ENCODE measurements around the gene MGST1.
"Not testable (repeated sequence)": the region's sequence is repeated elsewhere in the genome, so short reads cannot be mapped to it uniquely, and the experiment has no call there.

MGST1 gene

GRCh38 chr12:16369156-16369555, 21.7 kb downstream of the MGST1 start:
- no peaks in the 10 kb centered on the region for H3K36me3 Mint-ChIP-seq
- DNase-seq (ENCODE audit: low spot score in 2 of 2) = no peak

DNA sequence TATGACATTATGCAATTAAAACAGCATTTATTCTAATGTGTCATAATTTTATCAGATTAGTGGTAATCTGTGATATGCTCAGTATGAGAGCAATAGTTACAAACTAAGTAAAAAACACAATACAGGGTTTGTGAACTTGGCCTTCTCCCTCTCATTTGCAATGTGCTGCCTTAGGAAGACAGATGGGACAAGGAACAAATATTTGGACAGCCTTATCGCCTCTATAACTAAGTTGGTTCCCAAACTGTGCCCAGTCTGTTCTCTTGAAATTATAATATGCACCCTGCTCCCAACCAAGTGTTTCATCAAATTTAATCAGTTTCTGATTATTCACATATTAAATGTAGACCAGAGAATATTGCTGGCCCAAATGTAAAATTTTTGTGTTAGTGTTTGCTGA, 22.7 kb downstream of the MGST1 start:
- no peaks in the 10 kb centered on the region for H3K27me3 Mint-ChIP-seq
- H3K27ac Mint-ChIP-seq = no peak overlapping the region
- no peak for ATAC-seq (ENCODE audit: low read depth)
- peaks cover 1% of the 10 kb centered on the region for H3K9me3 Mint-ChIP-seq
- H3K4me1 Mint-ChIP-seq = no peaks in the 10 kb centered on the region
- DNase-seq (ENCODE audit: low spot score in 2 of 2) = no peak
- no peaks in the 10 kb centered on the region for H3K36me3 Mint-ChIP-seq
- H3K4me3 Mint-ChIP-seq = no peak overlapping the region

More at GRCh38 chr12:16369156-16369555, 21.7 kb downstream of the MGST1 start:
- ATAC-seq (ENCODE audit: low read depth) = no peak
- H3K4me1 Mint-ChIP-seq = no peaks in the 10 kb centered on the region
- no peaks in the 10 kb centered on the region for H3K9me3 Mint-ChIP-seq
- H3K27ac Mint-ChIP-seq = no peak overlapping the region
- no peaks in the 10 kb centered on the region for H3K27me3 Mint-ChIP-seq
- H3K4me3 Mint-ChIP-seq = no peak overlapping the region

- H3K4me1 Mint-ChIP-seq; H3K36me3 Mint-ChIP-seq; DNase-seq (ENCODE audit: low spot score in 2 of 2); H3K4me3 Mint-ChIP-seq; ATAC-seq (ENCODE audit: low read depth); H3K27me3 Mint-ChIP-seq; H3K9me3 Mint-ChIP-seq; H3K27ac Mint-ChIP-seq: not testable (repeated sequence)
Observed at GRCh38 chr12:16382652-16383312, 35.3 kb downstream of the MGST1 start.

GRCh38 chr12:16384732-16385131, 37.3 kb downstream of the MGST1 start:
- Mint-ChIP-seq H3K27me3 (peaks cover 2% of the 10 kb centered on the region), H3K4me3 (no peak overlapping the region), H3K27ac (no peak overlapping the region), H3K36me3 (no peaks in the 10 kb centered on the region), H3K4me1 (no peaks in the 10 kb centered on the region), H3K9me3 (peaks cover 1% of the 10 kb centered on the region)
- no peak for ATAC-seq (ENCODE audit: low read depth)
- DNase-seq (ENCODE audit: low spot score in 2 of 2) = no peak

DNA sequence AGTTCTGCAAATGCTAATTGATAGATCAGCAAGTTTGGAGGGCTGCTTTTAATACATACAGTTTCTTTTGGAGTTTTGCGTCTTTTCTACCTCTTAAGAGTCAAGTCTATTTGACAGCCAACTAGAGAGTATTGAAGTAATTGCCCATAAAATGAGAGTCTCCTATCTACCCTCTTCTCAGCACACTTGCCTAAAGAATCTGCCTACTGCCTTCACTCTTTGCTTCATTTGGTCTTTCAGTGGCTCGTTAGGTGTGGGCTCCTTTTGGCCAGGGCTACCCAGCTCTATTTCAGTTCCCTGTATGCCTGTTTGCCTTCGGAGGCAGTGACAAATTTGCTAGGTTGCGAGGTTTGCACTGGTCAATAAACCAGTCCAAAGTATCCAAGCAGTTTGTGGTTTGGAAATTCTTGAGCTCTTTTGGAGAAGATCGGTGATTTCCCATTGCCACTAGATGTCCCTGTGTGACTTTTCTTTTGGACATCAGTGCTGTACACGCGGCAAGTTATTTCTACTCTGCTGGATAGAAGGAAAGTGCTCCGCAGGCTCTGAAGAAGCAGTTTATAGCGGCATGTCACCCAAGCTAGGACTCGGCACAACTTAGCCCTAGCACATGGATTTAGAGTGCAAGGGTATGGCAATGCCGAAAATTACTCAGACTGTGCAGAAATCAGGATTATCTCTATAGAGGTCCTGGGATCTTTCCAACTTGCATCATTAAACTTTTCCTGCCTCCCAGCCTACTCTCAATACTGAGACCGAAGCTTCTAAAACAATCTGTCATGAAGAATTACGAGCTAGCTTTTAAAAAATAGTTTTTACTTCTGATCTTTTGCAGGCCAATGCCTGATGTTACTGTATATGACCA, 38.6 kb downstream of the MGST1 start:
- ATAC-seq (ENCODE audit: low read depth) (no peak), DNase-seq (ENCODE audit: low spot score in 2 of 2) (no peak)
- Mint-ChIP-seq H3K4me1 (no peaks in the 10 kb centered on the region), H3K27me3 (peaks cover 2% of the 10 kb centered on the region), H3K4me3 (no peak overlapping the region), H3K9me3 (peaks cover 1% of the 10 kb centered on the region), H3K27ac (no peak overlapping the region), H3K36me3 (no peaks in the 10 kb centered on the region)

- ATAC-seq (ENCODE audit: low read depth) (no peak), DNase-seq (ENCODE audit: low spot score in 2 of 2) (no peak)
- no peak overlapping the region for H3K4me3 Mint-ChIP-seq
- no peaks in the 10 kb centered on the region for H3K36me3 Mint-ChIP-seq
- peaks cover 2% of the 10 kb centered on the region for H3K27me3 Mint-ChIP-seq
- H3K9me3 Mint-ChIP-seq = peaks cover 1% of the 10 kb centered on the region
- H3K27ac Mint-ChIP-seq = no peak overlapping the region
- H3K4me1 Mint-ChIP-seq = no peaks in the 10 kb centered on the region
Observed at GRCh38 chr12:16387919-16388318, 40.5 kb downstream of the MGST1 start.

- no peak overlapping the region for H3K27ac Mint-ChIP-seq
- no peak overlapping the region for H3K4me3 Mint-ChIP-seq
- DNase-seq (ENCODE audit: low spot score in 2 of 2) (no peak), ATAC-seq (ENCODE audit: low read depth) (no peak)
- H3K36me3 Mint-ChIP-seq = peaks cover 2% of the 10 kb centered on the region
- H3K4me1 Mint-ChIP-seq = no peaks in the 10 kb centered on the region
- peaks cover 5% of the 10 kb centered on the region for H3K9me3 Mint-ChIP-seq
- peaks cover 2% of the 10 kb centered on the region for H3K27me3 Mint-ChIP-seq
Observed at GRCh38 chr12:16389594-16389993, 42.1 kb downstream of the MGST1 start.

DNA sequence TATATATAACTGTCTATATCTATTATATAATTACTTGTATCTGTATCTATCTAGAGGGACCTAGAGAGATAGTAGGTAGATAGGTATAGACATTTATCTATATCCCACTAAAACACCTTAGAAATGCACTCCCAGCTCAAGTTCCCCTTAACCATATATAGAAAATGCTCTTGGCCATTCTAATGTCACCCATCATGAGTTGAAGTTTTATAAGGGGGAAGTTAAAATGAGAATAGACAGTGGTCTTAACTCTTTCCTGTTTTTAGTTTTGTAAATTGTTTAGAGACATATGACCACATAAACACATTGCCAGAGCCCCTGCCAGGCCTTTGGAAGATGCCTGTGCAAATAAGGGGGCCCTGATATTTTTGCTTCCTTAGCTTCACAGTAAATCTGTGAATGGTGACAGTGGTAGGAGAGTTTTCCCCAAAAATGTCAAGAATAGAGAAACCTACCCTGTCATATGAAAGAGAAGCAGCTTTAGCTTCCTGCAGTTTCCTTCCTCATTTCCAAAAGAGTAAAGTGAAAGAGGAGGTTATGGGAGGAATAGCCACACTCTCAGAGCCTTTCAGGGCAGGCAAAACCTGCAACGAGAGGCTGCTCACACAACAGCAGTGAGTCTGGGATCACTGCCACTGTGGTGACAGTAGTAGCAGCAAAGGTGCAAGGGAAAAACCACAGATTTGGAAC, 45.5 kb downstream of the MGST1 start:
- no peak for DNase-seq (ENCODE audit: low spot score in 2 of 2)
- no peak for ATAC-seq (ENCODE audit: low read depth)
- H3K4me3 Mint-ChIP-seq = no peak overlapping the region
- peaks cover 2% of the 10 kb centered on the region for H3K36me3 Mint-ChIP-seq
- peaks cover 7% of the 10 kb centered on the region for H3K9me3 Mint-ChIP-seq
- H3K27ac Mint-ChIP-seq = no peak overlapping the region
- no peaks in the 10 kb centered on the region for H3K4me1 Mint-ChIP-seq
- no peaks in the 10 kb centered on the region for H3K27me3 Mint-ChIP-seq

DNA sequence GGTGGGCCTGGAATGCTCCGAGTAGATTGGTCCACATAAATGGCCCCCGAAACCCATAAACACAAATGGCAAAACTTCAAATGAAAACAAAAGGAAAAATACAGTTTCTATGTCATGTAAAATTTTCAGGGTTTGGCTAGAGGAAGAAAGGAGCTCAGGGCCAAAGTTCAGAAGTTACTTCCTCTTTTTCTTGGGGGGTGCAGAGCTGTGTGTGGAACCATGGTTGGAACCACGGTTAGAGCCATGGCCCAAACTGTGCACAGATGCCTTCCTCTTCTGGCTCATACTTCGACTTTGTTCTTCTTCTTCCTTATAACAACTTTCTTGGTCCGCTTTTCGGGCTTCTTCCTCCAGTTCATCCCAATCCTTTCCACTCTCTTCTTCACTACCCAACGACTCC, 51.7 kb downstream of the MGST1 start:
- peaks cover 2% of the 10 kb centered on the region for H3K36me3 Mint-ChIP-seq
- DNase-seq (ENCODE audit: low spot score in 2 of 2) (no peak), ATAC-seq (ENCODE audit: low read depth) (no peak)
- H3K4me3 Mint-ChIP-seq = no peak overlapping the region
- H3K9me3 Mint-ChIP-seq = peaks cover 8% of the 10 kb centered on the region
- no peaks in the 10 kb centered on the region for H3K27me3 Mint-ChIP-seq
- H3K27ac Mint-ChIP-seq = no peak overlapping the region
- H3K4me1 Mint-ChIP-seq = no peaks in the 10 kb centered on the region

DNA sequence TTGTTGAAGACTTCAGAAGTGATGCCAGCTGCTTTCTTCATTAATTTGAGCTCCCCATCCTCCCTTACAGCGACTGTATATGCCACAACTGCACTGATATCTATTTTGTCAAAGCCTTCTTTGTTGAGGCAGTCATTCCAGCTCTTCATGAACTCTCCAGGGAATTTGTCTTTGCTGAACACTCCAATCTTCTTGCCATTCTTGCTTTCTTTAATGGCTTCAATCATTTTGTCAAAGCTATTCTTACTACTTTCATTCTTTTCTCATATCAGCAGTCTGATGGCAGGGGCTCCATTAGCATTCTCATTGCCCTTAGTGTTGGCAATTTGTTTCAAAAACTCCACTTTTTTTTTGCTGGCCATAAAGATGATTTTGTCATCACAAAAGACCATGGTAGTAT, 54.4 kb downstream of the MGST1 start:
- H3K9me3 Mint-ChIP-seq; DNase-seq (ENCODE audit: low spot score in 2 of 2); H3K36me3 Mint-ChIP-seq; ATAC-seq (ENCODE audit: low read depth); H3K4me3 Mint-ChIP-seq; H3K27me3 Mint-ChIP-seq; H3K27ac Mint-ChIP-seq; H3K4me1 Mint-ChIP-seq: not testable (repeated sequence)

- no peak for DNase-seq (ENCODE audit: low spot score in 2 of 2)
- no peaks in the 10 kb centered on the region for H3K27me3 Mint-ChIP-seq
- H3K4me3 Mint-ChIP-seq = no peak overlapping the region
- H3K9me3 Mint-ChIP-seq = peaks cover 13% of the 10 kb centered on the region
- no peak overlapping the region for H3K27ac Mint-ChIP-seq
- H3K36me3 Mint-ChIP-seq = no peaks in the 10 kb centered on the region
- H3K4me1 Mint-ChIP-seq = no peaks in the 10 kb centered on the region
- ATAC-seq (ENCODE audit: low read depth) = no peak
Observed at GRCh38 chr12:16407346-16407745, 59.9 kb downstream of the MGST1 start.

All from memory B cell (primary cell).